Spleen (tissue), 11 donors: ENCODE results near the gene PEX14. TPM values are rescaled to one million over a fixed set of nuclear protein-coding genes. Genes with fewer than 3 reads are reported as not detected.

Experiments
- DNase-seq: peaks from one replicate; pipeline ENCODE4 v3.0.0-alpha.2; 2020
- H3K27ac ChIP-seq, 8 donors: fragments of 200-600 bp; sonication (generic) in 7 of 8; 1 replicate in 4 of 8; 2 replicates in 4 of 8; pipeline versions ENCODE4 v1.5.0 to v1.8.0; 2016 to 2021; ENCODE audit warnings: inconsistent platforms in 4 of 8, mild to moderate bottlenecking in 4 of 8, moderate library complexity in 1 of 8
- H3K27me3 ChIP-seq, 7 donors: fragments of 200-600 bp; sonication (generic) in 6 of 7; replicated peaks in 1 of 7; 1 replicate in 4 of 7; 2 replicates in 3 of 7; pipeline versions ENCODE4 v1.5.0 to v1.8.0; 2016 to 2021; ENCODE audit warnings: inconsistent platforms in 3 of 7, mild to moderate bottlenecking in 1 of 7
- H3K36me3 ChIP-seq, 6 donors: fragments of 200-600 bp; sonication (generic) in 5 of 6; 1 replicate in 4 of 6; 2 replicates in 2 of 6; pipeline versions ENCODE4 v1.5.0 to v1.8.0; 2016 to 2021; ENCODE audit warnings: inconsistent platforms in 2 of 6
- H3K4me1 ChIP-seq, 6 donors: fragments of 200-600 bp; sonication (generic) in 5 of 6; 1 replicate in 3 of 6; 2 replicates in 3 of 6; pipeline versions ENCODE4 v1.5.0 to v1.8.0; 2016 to 2021; ENCODE audit warnings: inconsistent platforms in 3 of 6
- H3K4me3 ChIP-seq, 8 donors: fragments of 200-600 bp; sonication (generic) in 7 of 8; 1 replicate in 4 of 8; 2 replicates in 4 of 8; pipeline versions ENCODE4 v1.5.0 to v1.8.0; 2016 to 2021; ENCODE audit warnings: inconsistent platforms in 4 of 8, mild to moderate bottlenecking in 4 of 8, moderate library complexity in 2 of 8
- H3K9me3 ChIP-seq, 8 donors: fragments of 200-600 bp; sonication (generic) in 7 of 8; 1 replicate in 4 of 8; 2 replicates in 4 of 8; pipeline versions ENCODE4 v1.5.0 to v1.8.0; 2016 to 2021; ENCODE audit warnings: inconsistent platforms in 4 of 8
- CTCF ChIP-seq, 11 experiments: fragments of 200-600 bp in 7 of 11; fragments of 450-650 bp in 4 of 11; sonication (generic) in 4 of 11; IDR thresholded peaks in 8 of 11; conservative IDR thresholded peaks in 3 of 11; 1 replicate in 7 of 11; 2 replicates in 4 of 11; pipeline versions ENCODE4 v1.4.0 to v1.8.0; 2016 to 2021; ENCODE audit warnings: antibody characterized with exemption in 11 of 11, inconsistent platforms in 4 of 11, mild to moderate bottlenecking in 1 of 11
- POLR2A ChIP-seq, 3 donors: fragments of 450-650 bp; IDR thresholded peaks; one replicate each; pipeline ENCODE4 v1.5.1; 2017; ENCODE audit warnings: antibody characterized with exemption in 3 of 3, mild to moderate bottlenecking in 1 of 3
- POLR2AphosphoS5 ChIP-seq, 3 donors: sonication (generic); formaldehyde crosslinking; IDR thresholded peaks; one replicate each; pipeline ENCODE4 v1.5.1; 2017; ENCODE audit warnings: antibody characterized with exemption in 3 of 3
- WGBS, 5 donors: extraction: QIAGEN DNeasy Blood & Tissue Kit in 3 of 5; methylation state at CpG; one replicate each; pipeline versions ENCODE4 v1.1.5 to v1.1.7; 2013 to 2018; 5-methylcytosine and 5-hydroxymethylcytosine counted together
- intact Hi-C: fragments of 100-400 bp; cut with DNase I; formaldehyde crosslinking; loops from one replicate; pipeline ENCODE4 v1.15.0; 2023; ENCODE audit warnings: low total_unique reads
- polyA plus RNA-seq, 3 donors: library from polyadenylated mRNA; stranded (reverse); fragments of 200-250 nt; gene quantifications; one replicate each; pipeline ENCODE4 v1.2.1, GENCODE V29; 2013
- total RNA-seq, 7 donors: library from RNA; depleted of rRNA in 3 of 7; stranded (reverse); fragments of >200 nt in 3 of 7; fragmentation: NEBNext Ultra II Directional in 4 of 7; extraction: Animal tissue kit (Norgen Biotek cat#: 25700) in 4 of 7; gene quantifications; one replicate each; pipeline versions ENCODE4 v1.1.0 to v1.2.1, GENCODE V29; 2016 to 2021
- donor health status: healthy with polysubstance abuse.
- donor health status: DM: no; HTN: no; CAD: no; lungs with moderate emphysema.
- donor health status: DM: no; HTN: no; CAD: no.
- donor health status: Bipolar disorder and iron deficiency.
- donor health status: healthy.
- donor health status: DM: no; HTN: no; CAD: no.
- donor health status: DM: yes; HTN: yes; CAD: no.

Gene PEX14
- total and polyA plus RNA-seq, 10 donors, result 9.3 to 19.7 (median 12.1) TPM

- Histone ChIP-seq H3K4me1 (no peaks in the 10 kb centered on the region), H3K36me3 (peaks cover 0 to 25% (median 1%) of the 10 kb centered on the region in 6 donors), H3K4me3 (no peak overlapping the region), H3K9me3 (no peaks in the 10 kb centered on the region), H3K27ac (no peak overlapping the region), H3K27me3 (no peaks in the 10 kb centered on the region)
- WGBS, 5 donors, result 53 to 78% (median 64%) methylated on average over 1 of the region's 1 CpG
- no peak for DNase-seq
- intact Hi-C loops, result no loop called here
- TF ChIP-seq POLR2A (IDR thresholded peaks at IDR 0.05) (no peak), CTCF (IDR thresholded peaks at IDR 0.05 in 8 of 11, conservative IDR thresholded peaks at IDR 0.05 in 3 of 11) (no peak), POLR2AphosphoS5 (IDR thresholded peaks at IDR 0.05) (no peak)
These were observed 72.1 kb downstream of the PEX14 start for GRCh38 chr1:10546896-10547295.

GRCh38 chr1:10549904-10550664, 75.3 kb downstream of the PEX14 start:
- no peak overlapping the region for H3K4me3 ChIP-seq
- intact Hi-C loops, result no loop called here
- H3K27me3 ChIP-seq, result no peaks in the 10 kb centered on the region
- no peak overlapping the region for H3K27ac ChIP-seq
- TF ChIP-seq CTCF (IDR thresholded peaks at IDR 0.05 in 8 of 11, conservative IDR thresholded peaks at IDR 0.05 in 3 of 11) (no peak), POLR2A (IDR thresholded peaks at IDR 0.05) (no peak), POLR2AphosphoS5 (IDR thresholded peaks at IDR 0.05) (no peak)
- no peak for DNase-seq
- 85 to 97% (median 91%) methylated on average over 2 of the region's 2 CpGs for WGBS, 5 donors
- no peaks in the 10 kb centered on the region for H3K9me3 ChIP-seq
- H3K4me1 ChIP-seq, result peaks cover 0 to 9% (median 0%) of the 10 kb centered on the region in 6 donors
- peaks cover 0 to 13% (median 0%) of the 10 kb centered on the region in 6 donors for H3K36me3 ChIP-seq

GRCh38 chr1:10553118-10553517, 78.4 kb downstream of the PEX14 start:
- TF ChIP-seq CTCF (IDR thresholded peaks at IDR 0.05 in 8 of 11, conservative IDR thresholded peaks at IDR 0.05 in 3 of 11), result no peak
- no peak for TF ChIP-seq POLR2AphosphoS5 (IDR thresholded peaks at IDR 0.05)
- TF ChIP-seq POLR2A (IDR thresholded peaks at IDR 0.05), result no peak
- 68 to 79% (median 75%) methylated on average over 10 of the region's 10 CpGs for WGBS, 5 donors
- H3K4me3 ChIP-seq, result no peak overlapping the region

GRCh38 chr1:10555635-10556429, 81.1 kb downstream of the PEX14 start:
- Histone ChIP-seq H3K4me1 (peaks cover 0 to 9% (median 0%) of the 10 kb centered on the region in 6 donors), H3K27me3 (no peaks in the 10 kb centered on the region), H3K27ac (no peak overlapping the region), H3K9me3 (no peaks in the 10 kb centered on the region), H3K36me3 (peaks cover 0 to 3% (median 0%) of the 10 kb centered on the region in 6 donors), H3K4me3 (no peak overlapping the region)
- DNase-seq, result no peak
- TF ChIP-seq POLR2A (IDR thresholded peaks at IDR 0.05), result no peak
- TF ChIP-seq CTCF (IDR thresholded peaks at IDR 0.05 in 8 of 11, conservative IDR thresholded peaks at IDR 0.05 in 3 of 11), result no peak
- TF ChIP-seq POLR2AphosphoS5 (IDR thresholded peaks at IDR 0.05), result no peak
- intact Hi-C loops, result no loop called here
- 75 to 89% (median 77%) methylated on average over 17 to 20 of the region's 20 CpGs for WGBS, 5 donors

More at GRCh38 chr1:10553118-10553517, 78.4 kb downstream of the PEX14 start:
- intact Hi-C loops, result no loop called here
- Histone ChIP-seq H3K4me1 (peaks cover 0 to 9% (median 0%) of the 10 kb centered on the region in 6 donors), H3K36me3 (peaks cover 0 to 3% (median 0%) of the 10 kb centered on the region in 6 donors), H3K27ac (no peak overlapping the region), H3K27me3 (no peaks in the 10 kb centered on the region), H3K9me3 (no peaks in the 10 kb centered on the region)
- DNase-seq, result no peak
